ENCODE results near the gene MAP1A.
"Not testable (repeated sequence)": the region's sequence is repeated elsewhere in the genome, so short reads cannot be mapped to it uniquely, and the experiment has no call there.

MAP1A gene

GRCh38 chr15:43566615-43567014, 49.2 kb downstream of the MAP1A start:
- intact Hi-C loops (cut with micrococcal nuclease); H3K4me3 Mint-ChIP-seq; H3K27ac Mint-ChIP-seq; H3K4me1 Mint-ChIP-seq (ENCODE audit: low read depth); H3K9me3 Mint-ChIP-seq; H3K27me3 Mint-ChIP-seq; H3K36me3 Mint-ChIP-seq (ENCODE audit: low read depth): not testable (repeated sequence)

- H3K36me3 Mint-ChIP-seq (ENCODE audit: low read depth); intact Hi-C loops (cut with micrococcal nuclease); H3K27me3 Mint-ChIP-seq; H3K4me3 Mint-ChIP-seq; H3K4me1 Mint-ChIP-seq (ENCODE audit: low read depth); H3K9me3 Mint-ChIP-seq; H3K27ac Mint-ChIP-seq: not testable (repeated sequence)
Observed at GRCh38 chr15:43574607-43575006, 57.2 kb downstream of the MAP1A start.

Measured in dendritic cell treated with granulocyte-macrophage colony-stimulating factor and Interleukin-4, amounts not matched to agents 40 ng/mL and 50 ng/mL, for 4 days (primary cell).